NAMALWA (cell line): ENCODE measurements around the gene PDLIM7.

Experiments used
- DNase-seq: peaks from one replicate; pipeline ENCODE4 v3.0.0-alpha.2; 2015; ENCODE audit warnings: low spot score

The PDLIM7 gene

DNA sequence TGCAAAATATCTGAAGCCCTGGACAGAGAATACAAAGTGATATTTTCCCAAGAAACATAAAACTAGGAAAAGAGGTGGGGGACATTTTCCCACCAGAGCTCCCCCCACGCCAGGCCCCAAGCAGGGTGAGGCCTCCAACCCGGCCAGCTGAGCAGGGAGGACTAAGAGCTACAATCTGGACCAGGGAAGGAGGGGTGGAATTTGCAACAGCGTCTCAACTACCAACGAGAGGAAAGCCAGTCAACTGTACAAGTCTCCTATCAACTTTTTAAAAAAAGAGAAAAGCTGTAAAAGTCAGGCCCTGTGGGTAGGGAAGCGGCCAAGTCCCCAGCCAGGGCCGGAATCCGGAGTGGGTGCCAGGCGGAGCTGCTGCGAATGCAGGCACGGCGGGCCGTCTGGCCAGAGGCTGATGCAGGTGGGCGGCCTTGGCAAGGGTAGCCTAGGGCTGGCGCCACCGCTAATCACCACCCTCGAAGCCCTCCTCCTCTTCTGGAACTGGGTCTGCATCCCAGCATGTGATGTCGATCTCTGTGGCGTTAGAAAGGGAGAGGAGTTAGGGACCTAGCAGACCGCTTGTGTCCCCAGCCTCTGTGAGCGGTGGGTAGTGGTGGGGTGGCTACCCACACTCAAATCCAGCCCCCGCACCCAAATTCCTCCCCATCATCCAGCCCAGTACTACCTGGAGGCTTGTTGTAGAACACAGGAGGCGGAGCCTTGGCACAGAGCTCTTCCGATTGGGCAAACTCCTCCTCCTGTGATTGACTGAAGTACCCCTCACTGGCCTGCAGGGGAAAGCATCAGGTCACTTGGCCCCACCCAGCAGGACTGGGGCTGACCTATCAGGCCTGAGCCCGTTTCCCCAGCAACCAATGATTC lies 40.2 kb downstream of the PDLIM7 start:
- DNase-seq, result peak; percentile 97

DNA sequence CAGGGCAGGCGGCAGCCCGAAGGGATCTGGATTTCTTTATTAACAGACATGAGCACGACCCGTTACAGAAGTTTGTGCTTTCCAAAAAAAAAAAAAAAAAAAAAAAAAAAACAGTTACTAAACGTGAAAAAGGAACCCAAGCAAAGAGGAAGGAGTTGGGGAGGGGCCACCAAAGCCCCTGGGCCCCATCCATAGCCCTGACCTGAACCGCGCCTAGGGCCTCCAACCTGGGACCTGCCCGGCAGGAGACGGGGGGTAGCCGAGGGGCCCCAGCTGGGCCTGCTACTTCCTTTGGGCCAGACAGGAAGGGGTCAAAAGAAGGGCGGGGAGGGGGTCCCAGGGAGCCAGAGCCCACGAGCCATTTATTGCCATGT lies 40.8 kb downstream of the PDLIM7 start:
- no peak for DNase-seq

DNA sequence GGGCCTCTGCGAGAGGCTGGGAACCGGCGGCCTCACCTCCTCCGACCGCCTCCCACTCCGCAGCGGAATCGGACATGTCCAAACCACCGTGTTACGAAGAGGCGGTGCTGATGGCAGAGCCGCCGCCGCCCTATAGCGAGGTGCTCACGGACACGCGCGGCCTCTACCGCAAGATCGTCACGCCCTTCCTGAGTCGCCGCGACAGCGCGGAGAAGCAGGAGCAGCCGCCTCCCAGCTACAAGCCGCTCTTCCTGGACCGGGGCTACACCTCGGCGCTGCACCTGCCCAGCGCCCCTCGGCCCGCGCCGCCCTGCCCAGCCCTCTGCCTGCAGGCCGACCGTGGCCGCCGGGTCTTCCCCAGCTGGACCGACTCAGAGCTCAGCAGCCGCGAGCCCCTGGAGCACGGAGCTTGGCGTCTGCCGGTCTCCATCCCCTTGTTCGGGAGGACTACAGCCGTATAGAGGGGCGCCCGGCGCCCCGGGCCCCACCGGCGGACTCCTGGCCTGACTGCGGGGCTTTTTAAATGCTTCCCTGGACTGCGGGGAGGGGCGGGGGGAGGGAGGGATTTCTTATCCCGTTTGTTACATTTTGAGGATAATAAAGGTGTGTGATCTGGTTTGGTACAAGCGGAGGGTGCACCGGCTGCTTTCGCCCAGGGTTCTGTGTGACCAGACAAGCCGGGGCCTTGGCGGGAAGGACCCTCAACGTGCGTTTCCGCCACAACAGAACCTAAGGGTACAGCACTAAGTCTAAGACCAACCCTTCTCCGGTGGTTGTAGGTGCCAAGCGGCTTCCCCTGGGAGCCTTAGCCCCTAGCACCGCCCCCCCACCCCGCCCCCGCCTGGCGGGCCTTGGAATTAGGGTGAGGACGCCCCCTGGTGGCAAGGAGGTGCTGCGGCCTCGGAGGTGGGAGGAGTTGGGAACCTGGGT lies 41.5 kb downstream of the PDLIM7 start:
- peak; percentile 95 for DNase-seq

DNA sequence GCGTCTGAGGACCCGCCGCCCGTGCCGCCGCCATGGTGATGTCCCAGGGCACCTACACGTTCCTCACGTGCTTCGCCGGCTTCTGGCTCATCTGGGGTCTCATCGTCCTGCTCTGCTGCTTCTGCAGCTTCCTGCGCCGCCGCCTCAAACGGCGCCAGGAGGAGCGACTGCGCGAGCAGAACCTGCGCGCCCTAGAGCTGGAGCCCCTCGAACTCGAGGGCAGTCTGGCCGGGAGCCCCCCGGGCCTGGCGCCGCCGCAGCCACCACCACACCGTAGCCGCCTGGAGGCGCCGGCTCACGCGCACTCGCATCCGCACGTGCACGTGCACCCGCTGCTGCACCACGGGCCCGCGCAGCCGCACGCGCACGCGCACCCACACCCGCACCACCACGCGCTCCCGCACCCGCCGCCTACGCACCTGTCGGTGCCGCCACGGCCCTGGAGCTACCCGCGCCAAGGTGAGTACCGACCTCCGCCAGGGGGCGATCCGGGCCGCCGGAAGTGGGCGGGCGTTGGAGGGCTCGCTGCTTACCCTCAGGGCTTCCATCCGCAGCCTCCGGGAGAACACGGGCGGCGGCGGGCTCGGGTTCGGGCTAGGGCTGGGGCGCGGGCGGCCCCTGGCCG lies 42.3 kb downstream of the PDLIM7 start:
- peak; percentile 95 for DNase-seq

DNA sequence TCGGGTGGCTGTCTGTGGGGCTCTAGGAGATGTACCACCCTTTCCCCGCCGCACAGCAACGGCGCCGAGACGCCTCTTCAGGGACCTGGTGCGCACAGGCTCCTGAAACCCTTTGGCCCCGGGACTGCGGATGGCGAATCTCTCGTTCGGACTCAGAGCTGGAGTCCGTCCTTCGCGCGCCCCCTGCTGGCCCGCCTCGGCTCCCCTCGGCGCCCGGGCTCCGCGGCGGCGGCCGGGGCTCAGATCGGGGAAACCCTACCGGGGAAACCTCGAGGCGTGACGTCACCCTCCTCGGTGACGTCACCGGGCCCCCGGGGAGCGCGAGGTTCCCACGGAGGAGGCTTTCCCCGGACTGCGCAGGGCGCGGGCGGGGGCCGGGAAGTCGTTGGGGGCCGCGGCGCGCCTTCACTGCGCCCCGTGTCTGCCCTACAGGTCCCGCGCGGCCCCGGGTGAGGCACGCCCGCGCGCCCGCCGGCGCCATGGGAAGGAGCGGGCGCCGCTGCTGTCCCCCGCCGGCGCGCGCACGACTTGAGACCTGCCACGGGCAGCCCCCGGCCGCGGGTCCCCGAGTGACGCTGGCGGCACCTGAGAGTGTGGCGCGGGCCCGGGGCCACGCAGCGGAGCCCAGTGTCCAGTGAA lies 42.9 kb downstream of the PDLIM7 start:
- peak; percentile 95 for DNase-seq

DNA sequence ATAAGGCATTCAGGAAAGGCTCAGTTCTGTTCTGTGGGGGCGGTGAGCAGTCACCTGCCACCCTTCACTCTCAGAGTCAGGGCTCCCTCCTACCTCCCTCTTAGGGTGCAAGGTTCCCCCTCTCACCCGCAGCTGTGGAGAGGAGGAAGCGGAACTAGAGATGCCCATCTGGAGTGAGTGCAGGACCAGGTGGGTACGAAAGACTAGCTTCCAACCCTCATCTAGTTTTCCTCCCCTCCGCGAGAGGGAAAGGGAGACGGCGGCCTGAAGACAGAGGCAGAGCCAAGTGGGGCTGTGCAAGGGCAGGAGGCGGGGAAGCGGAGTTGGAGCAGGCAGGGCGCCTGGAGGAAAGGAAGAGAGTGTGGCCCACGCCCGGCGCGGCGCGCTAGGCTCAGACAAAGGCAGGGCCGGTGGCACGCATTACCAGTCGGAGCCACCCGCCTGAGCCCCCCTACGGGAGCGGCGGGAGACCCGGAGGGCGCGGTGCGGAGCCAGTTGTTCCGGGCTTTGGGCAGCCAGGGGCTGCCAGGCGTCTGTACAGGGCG lies 43.5 kb downstream of the PDLIM7 start:
- peak; percentile 81 for DNase-seq

DNA sequence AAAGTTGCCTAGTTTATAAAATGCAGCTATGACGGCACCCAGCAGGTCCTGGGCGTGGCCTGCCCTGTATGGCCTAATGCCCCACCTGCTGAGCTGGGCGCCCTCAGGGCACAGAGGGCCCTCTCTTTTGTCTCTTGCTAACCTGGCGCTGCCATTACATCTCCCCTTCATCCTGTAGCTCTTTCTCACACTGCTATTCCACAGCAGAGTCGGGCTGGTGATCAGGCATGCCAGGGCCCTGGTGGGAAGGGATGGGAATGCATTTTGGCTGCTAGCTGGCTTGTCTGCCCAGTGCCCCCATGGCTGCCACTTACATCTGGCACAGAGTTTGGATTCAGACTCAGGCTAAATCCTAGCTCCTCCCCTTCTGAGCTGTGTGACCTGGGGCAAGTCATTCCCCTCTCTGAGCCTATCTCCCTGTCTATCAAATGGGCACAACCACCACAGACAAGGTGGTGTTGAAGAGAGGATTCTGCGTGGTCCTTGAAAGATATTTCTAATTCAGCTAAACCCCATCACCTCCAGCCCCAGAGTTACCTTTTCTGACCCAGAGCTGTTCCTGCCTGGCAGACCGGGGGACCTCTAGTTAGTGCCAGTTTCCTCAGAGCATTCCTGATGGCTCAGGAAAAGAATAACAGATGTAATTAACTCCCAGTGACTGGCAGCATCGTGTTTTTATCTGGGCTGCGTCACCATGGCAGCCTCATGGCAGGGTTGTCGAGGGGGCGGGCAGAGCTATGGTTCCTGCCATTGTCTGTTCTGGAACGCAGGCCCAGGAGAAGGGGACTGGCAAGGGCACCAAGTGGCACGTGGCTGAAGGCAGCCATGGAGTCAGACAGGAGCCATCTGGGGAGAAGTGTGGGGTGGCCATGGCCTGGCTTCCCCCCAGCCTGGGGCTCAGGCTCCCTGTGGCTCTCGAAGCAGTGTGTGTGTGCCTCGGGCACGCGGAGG lies 44.4 kb downstream of the PDLIM7 start:
- DNase-seq, result no peak

DNA sequence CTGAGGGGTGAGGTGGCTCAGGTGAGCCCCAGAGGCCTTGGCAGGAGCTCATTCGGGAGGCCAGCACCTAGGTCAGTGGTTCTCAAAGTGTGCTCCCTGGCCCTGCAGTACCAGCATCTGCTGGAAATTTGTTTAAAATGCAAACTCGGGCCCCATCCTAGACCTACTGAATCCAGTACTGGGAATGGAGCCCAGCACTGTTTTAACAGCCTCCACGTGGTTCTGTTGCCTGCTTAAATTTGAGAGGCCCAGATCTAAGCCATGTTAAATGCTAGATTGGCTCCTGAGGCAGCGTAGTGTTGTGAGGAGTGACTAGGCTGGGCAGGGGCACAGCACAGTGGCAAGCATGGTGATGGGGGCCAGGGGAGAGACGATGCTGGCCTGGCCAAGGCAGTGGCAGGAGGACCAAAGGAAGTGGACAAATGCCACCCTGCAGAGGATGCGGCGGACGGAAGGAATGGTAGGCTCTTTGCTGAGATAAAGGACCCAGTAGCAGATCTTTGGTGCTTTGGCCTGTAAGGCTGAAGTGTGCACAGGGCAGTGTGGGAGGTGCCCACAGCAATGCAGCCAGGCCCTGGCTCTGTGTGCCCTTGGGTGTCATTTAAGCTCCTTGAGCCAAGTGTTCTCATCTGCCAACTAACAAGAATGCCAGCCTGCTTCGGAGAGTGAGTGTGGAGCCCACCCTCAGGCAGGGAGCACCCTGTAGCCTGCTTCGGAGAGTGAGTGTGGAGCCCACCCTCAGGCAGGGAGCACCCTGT lies 46.6 kb downstream of the PDLIM7 start:
- no peak for DNase-seq

DNA sequence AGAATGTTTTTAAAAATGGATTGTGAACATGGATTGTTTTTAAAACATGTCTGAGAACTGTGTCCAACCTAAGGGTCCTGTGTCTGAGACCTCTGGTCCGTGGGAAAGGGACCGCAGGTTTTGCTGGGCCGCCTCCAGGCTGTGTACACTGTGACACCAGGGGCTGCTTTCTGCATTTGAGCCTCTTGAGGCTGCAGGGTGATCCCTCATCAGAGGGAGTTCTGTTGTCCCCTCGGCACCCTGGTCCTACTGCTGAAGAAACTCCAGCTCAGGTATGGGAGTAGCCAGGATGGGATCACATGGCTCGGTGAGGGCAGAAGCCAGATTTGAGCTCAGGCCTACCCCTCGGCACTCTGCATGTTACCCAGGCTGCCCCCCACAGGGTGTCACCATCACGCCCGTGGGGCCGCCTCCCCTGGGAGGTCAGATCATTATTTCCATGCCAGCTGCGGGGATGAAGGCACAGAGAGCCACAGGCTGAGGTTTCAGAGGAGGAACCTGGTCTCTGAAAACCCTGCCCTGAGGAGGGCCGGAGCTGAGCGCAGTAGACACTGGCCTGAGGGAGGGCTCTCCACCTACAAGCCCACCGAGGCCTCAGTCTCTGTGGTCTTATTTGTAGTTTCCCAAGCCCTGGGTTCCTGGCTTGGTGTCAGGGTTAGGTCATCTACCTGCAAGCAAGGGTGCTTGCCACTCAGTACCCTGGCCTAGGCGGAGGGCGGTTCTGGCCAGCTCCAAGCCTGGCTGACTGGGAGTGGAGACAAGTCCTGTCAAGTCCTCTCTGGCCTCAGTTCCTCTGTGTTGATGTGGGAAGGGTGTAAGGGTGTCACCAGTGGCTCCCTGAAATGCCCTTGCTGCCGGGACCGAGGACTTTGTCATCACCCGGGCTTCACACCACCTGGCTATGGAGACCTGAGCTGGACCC lies 48.0 kb downstream of the PDLIM7 start:
- DNase-seq, result no peak

DNA sequence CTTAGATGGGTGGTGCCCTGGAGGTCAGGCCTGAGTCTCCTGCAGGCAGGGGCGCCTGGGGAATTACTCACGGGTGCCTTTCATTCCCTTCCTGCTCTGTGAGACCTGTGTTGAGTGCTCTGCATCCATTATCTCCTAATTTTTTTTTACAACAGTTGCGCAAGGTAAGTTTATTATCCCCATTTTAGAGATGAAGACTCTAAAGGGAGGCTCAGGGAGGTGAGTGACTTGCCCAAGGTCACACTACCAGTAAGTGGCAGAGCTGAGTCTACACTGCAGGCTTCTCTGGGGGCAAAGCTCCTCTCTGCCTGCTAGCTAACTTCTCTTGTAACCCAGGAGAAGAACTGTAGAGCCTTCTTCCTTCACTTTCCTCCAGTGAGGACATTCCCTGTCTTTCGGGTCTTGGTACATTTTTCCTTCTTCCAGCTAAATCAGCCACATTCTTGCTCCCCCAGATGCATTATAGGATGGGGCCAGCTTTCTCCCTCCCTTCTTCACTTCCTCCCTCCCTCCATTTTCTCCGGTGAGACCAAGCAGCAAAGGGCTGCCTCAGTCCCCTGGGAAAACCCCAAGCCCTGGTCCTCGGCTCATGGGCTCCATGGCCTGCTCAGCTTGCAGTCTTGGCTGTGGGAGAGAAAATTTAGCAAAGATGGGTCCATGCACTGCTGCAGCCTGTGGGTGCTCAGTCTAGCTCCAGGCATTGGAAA lies 49.0 kb downstream of the PDLIM7 start:
- DNase-seq, result no peak

DNA sequence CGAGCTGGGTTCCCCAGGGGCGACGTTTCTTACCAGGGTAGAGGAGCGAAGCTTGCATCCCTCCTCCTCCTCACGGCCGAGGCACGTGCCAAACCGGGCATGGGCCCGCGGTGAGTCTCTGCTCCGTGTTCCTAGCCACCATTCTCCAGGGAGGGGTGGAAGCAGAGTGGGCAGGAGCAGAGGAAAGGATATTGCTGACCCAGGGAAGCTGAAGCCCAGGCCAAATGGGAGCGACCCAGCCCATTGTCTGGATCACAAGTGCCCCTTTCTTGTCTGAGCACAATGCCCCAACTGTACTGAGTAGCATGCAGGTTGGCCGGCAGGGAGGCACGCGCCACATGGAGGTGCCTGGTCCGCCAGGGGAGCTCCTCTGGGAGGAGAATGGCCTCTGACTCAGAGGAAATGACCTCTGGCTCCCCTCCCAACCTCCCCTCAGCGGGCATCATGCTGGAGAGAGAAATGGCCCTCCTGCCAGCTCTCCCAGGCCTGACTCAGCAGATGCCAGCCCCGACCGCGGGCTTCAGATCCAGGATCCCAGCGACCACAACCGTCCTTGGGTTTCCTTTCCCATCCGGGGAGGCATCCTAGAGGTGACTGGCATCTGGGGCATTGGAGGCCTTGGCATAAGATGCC lies 49.7 kb downstream of the PDLIM7 start:
- DNase-seq, result no peak

DNA sequence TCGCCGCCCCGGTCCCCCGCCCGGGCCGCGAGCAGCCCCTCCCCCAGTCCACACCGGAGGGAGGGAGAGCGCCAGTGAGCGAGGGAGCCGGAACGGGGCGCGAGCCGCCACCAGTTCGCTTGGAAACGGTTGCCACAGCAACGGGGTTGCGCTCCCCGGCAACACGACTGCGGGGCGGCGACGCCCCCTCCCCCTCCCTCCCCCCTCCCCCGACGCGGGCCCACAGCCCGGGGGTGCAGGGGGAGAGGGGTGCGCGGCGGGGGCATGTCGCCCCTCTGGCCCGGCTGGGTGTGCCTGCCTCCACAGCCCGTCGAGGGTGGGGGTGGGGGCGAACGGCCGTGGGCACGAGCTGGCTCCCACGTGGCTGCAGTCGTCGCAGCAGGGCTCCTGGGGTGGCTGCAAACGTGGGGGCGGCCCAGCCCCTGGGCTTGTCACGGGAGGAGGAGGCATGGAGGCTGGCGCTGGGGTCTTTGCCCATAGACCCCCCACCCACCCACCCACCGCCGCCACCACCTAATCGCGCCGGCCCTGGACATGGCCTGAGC lies 50.3 kb downstream of the PDLIM7 start:
- peak; percentile 73 for DNase-seq

DNA sequence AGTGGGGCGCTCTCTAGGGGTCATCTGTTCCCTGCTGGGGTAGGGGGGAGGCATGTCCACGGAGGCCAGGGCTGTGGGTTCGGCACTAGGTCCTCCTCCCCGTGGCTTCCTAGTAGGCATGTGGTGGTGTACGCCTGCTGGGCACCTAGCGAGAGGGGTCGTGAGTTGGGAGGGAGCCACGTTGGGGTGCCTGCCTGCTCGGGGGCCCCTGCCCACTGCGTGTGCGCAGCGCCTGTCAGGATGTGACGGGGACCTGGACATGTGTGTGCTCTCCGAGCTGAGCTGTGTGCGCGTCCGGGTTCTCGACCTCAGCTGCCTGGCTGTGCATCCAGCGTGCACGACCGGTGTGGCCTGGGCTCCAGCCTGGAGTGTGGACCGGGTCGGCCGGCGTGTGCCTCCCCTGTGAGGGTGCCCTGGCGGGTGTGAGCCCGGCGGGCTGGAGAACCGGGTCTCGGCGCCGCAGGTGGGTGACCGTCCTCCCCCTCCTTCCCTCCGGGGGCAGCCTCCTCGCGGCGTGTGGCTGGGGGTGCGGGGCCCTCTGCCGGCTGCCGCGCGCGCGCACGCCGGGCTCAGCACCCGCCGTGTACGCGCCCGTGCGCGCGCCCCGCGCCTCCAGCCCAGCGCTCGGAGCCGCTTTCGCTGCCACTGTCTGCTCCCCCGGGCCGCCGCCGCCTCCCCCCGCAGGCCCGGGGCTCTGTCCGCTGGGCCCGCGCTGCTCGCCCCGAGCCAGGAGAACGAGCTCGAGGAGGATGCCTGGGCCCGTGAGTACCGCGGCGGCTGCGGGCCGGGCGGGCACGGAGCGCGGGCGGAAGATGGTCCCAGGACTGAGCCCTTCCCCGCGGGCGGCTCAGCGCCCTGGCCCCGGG lies 51.0 kb downstream of the PDLIM7 start, which contains the start of gene PRR7:
Gene PRR7 (plus strand): TSS at position 615 of the 866 bp plus-strand sequence. CDS start 8,254 bp downstream, outside the sequence.
- DNase-seq, result peak; percentile 71

DNA sequence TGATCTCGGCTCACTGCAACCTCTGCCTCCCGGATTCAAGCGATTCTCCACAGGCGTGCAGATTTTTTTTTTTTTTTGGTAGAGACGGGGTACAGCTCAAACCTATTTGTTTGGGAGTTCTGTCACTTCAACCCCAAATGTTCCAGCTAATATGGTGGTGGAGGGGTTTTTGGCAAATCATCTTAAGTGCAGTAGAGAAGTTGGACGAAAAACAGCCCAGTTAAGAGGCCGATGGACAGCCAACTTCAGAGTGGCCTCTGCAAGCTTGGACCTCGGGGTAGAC lies 51.5 kb downstream of the PDLIM7 start:
- no peak for DNase-seq

DNA sequence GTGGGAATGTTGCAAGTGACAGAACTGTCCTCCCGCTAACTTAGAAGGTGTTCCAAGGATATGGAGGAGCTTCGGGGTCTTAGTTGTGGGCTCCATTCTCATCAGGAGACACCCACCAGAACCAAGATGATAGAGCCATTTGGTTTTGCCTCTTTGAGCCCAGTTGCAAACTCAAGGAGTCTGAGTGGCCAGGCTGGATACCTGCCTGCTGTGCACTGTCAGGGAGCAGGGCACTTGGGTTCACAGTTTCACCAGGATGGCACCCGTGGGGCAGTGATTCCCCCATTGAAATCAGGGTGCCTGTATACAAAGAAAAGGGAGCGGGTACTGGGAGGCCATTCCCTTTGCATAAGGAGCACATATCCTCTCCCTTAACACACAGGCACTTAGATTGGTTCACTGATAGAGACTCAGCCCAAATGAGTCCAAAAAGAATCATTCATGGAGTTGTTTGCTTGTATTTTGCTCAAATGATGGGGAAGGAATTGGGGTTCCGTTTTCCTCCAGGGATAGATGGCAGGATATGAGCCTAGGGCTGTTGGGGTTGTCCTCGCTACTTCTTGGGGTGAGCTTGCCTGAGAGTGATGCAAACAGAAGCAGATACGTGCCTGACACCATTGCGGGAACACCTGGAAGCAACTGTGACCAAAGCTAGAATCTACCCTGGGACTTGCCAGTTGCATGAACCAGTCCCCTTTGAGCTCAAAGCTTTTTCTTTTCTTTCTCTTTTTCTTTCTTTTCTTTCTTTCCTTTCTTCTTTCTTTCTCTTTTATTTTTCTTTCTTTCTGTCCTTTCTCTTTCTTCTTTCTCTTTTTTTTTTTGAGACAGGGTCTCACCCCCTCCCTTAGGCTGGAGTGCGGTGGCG lies 52.1 kb downstream of the PDLIM7 start:
- no peak for DNase-seq
